Hematopoietic multipotent progenitor cell treated with erythropoietin and hydrocortisone succinate and interleukin-3 and kit ligand, for 17 days (in vitro differentiated cells): ENCODE results near the gene TMPRSS11B.
"Not testable (repeated sequence)": the region's sequence is repeated elsewhere in the genome, so short reads cannot be mapped to it uniquely, and the experiment has no call there.

Experiments
- DNase-seq: peaks from one replicate; pipeline ENCODE4 v3.0.0-alpha.2; 2015; ENCODE audit warnings: low spot score

Gene TMPRSS11B

GRCh38 chr4:68218044-68218443, 27.4 kb downstream of the TMPRSS11B start:
- DNase-seq: no peak

GRCh38 chr4:68216501-68216900, 29.0 kb downstream of the TMPRSS11B start:
- no peak for DNase-seq

GRCh38 chr4:68209003-68209402, 36.5 kb downstream of the TMPRSS11B start:
- DNase-seq: no peak

- DNase-seq: not testable (repeated sequence)
These were observed 51.2 kb downstream of the TMPRSS11B start for GRCh38 chr4:68194305-68194704.

GRCh38 chr4:68193194-68193593, 52.3 kb downstream of the TMPRSS11B start:
- no peak for DNase-seq

- no peak for DNase-seq
These were observed 58.3 kb downstream of the TMPRSS11B start for GRCh38 chr4:68187145-68187544.

- DNase-seq: no peak
These were observed 60.6 kb downstream of the TMPRSS11B start for GRCh38 chr4:68184923-68185322.

GRCh38 chr4:68183417-68183816, 62.1 kb downstream of the TMPRSS11B start:
- no peak for DNase-seq

GRCh38 chr4:68182382-68182820, 63.1 kb downstream of the TMPRSS11B start:
- no peak for DNase-seq

- no peak for DNase-seq
These were observed 64.5 kb downstream of the TMPRSS11B start for GRCh38 chr4:68180849-68181526.

- DNase-seq: no peak
These were observed 68.6 kb downstream of the TMPRSS11B start for GRCh38 chr4:68176904-68177303.
